Fibroblast of villous mesenchyme (primary cell): ENCODE data around the gene TBC1D16. TPM values are rescaled to one million over a fixed set of nuclear protein-coding genes. Genes with fewer than 3 reads are reported as not detected.

Source experiments
- DNase-seq: peaks from one replicate; pipeline ENCODE4 v3.0.0-alpha.2; 2010; ENCODE audit warnings: low read depth
- H3K4me3 ChIP-seq: 2 replicates; pipeline ENCODE4 v1.5.1; 2011; ENCODE audit warnings: low read depth, mild to moderate bottlenecking, low read length
- CTCF ChIP-seq: IDR thresholded peaks from 2 replicates; pipeline ENCODE4 v1.5.1; 2012; ENCODE audit warnings: low read depth, mild to moderate bottlenecking, low read length; ENCODE audit not compliant: insufficient read depth
- total RNA-seq: library from RNA; depleted of rRNA; stranded (reverse); fragments of >200 nt; gene quantifications from 2 replicates; pipeline ENCODE4 v1.2.3, GENCODE V29; 2012

The TBC1D16 gene
- total RNA-seq, 1 donor: 32.8 TPM

GRCh38 chr17:79947351-79948031 lies 88.2 kb downstream of the TBC1D16 start:
- DNase-seq: peak; percentile 52
- H3K4me3 ChIP-seq: no peak overlapping the region
- TF ChIP-seq CTCF: no peak

- DNase-seq: no peak
- TF ChIP-seq CTCF: no peak
Observed at GRCh38 chr17:79946352-79947231, 89.1 kb downstream of the TBC1D16 start.

GRCh38 chr17:79945591-79946255 lies 89.9 kb downstream of the TBC1D16 start:
- no peak for TF ChIP-seq CTCF
- DNase-seq: no peak
- H3K4me3 ChIP-seq: no peak overlapping the region

More at GRCh38 chr17:79946352-79947231, 89.1 kb downstream of the TBC1D16 start:
- H3K4me3 ChIP-seq: no peak overlapping the region

- no peak for DNase-seq
- H3K4me3 ChIP-seq: no peak overlapping the region
- no peak for TF ChIP-seq CTCF
Observed at GRCh38 chr17:79944821-79945391, 90.8 kb downstream of the TBC1D16 start.

GRCh38 chr17:79944251-79944812 lies 91.3 kb downstream of the TBC1D16 start:
- no peak for TF ChIP-seq CTCF
- no peak for DNase-seq
- H3K4me3 ChIP-seq: no peak overlapping the region

- DNase-seq: no peak
- no peak for TF ChIP-seq CTCF
- H3K4me3 ChIP-seq: no peak overlapping the region
Observed at GRCh38 chr17:79943347-79944241, 92.1 kb downstream of the TBC1D16 start.
